GM12878 (cell line): ENCODE data around the gene NPAS3.

ENCODE experiments used
- CREM ChIP-seq: IDR thresholded peaks from 2 replicates; pipeline ENCODE4 v1.6.1; 2014; ENCODE audit warnings: antibody characterized with exemption, low read depth
- EZH2 ChIP-seq: IDR thresholded peaks from 2 replicates; pipeline ENCODE4 v1.6.1; 2012; ENCODE audit warnings: low read depth, mild to moderate bottlenecking, control low read depth, inconsistent platforms, low read length, borderline replicate concordance; ENCODE audit not compliant: control insufficient read depth
- MTA3 ChIP-seq: IDR thresholded peaks from 2 replicates; pipeline ENCODE4 v1.6.1; 2012; ENCODE audit warnings: low read length, inconsistent platforms, borderline replicate concordance
- NR2C2 ChIP-seq: IDR thresholded peaks from 2 replicates; pipeline ENCODE4 v1.6.1; 2011; ENCODE audit warnings: borderline replicate concordance, low read depth; ENCODE audit not compliant: control insufficient read depth, insufficient read length
- PML ChIP-seq: IDR thresholded peaks from 2 replicates; pipeline ENCODE4 v1.6.1; 2012; ENCODE audit warnings: low read length, inconsistent platforms
- POLR2A ChIP-seq: IDR thresholded peaks from 2 replicates; pipeline ENCODE4 v1.6.1; 2011; ENCODE audit warnings: low read depth, mild to moderate bottlenecking, low read length
- POLR2AphosphoS5 ChIP-seq: IDR thresholded peaks from 2 replicates; pipeline ENCODE4 v1.6.1; 2011; ENCODE audit warnings: mild to moderate bottlenecking, low read length, inconsistent platforms
- TCF12 ChIP-seq: IDR thresholded peaks from 2 replicates; pipeline ENCODE4 v1.6.1; 2011; ENCODE audit warnings: low read depth, mild to moderate bottlenecking, low read length

DNA sequence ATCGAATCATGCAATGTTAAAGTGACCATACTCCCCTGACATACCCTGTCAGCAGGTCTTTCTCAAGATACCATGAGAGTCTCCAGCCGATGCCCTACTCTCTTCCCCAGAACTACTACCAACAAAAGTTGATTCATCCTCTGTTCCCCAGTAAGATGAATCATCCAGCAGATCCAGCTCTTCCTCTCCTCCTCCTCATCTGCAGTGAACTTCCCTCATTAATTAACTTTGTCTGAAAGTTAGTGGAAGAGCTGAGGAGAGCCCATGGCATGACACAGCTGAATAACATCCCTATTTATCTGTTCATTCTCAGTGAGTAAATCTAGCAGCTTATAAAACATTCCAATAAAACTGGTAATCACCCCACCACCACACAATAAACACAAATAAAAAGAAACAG is 798.8 kb downstream of the NPAS3 start:
- TF ChIP-seq TCF12 (no peak), MTA3 (no peak), NR2C2 (no peak), PML (no peak), CREM (no peak), POLR2A (no peak), EZH2 (no peak), POLR2AphosphoS5 (no peak)
